ENCODE data around the gene TPD52L2. TPM values are rescaled to one million over a fixed set of nuclear protein-coding genes. Genes with fewer than 3 reads are reported as not detected.

Gene TPD52L2
- total RNA-seq, 1 experiment from 2014 or later = 113 TPM

GRCh38 chr20:63831993-63832686, 32.9 kb upstream of the TPD52L2 start:
- ChIA-PET POLR2A (no interaction called here), CTCF (no interaction called here)
- in situ Hi-C loops (cut with HindIII; ENCODE audit: low pct_unique_long_range_greater_than_20kb, low sequenced_read_pairs) = no loop called here
- ATAC-seq = peak; percentile 70
- TF ChIP-seq SIN3A (IDR thresholded peaks at IDR 0.05; ENCODE audit: borderline replicate concordance, insufficient read depth, low read depth, low read length) (0 out of 2 replicates have a peak, but pooled peaks have one; percentile 17), POLR2AphosphoS5 (IDR thresholded peaks at IDR 0.05; ENCODE audit: low read depth, low read length) (no peak)
- Histone ChIP-seq H3K27me3 (ENCODE audit: control insufficient read depth, insufficient read depth, low read length) (no peaks in the 10 kb centered on the region), H3K36me3 (ENCODE audit: control insufficient read depth, insufficient read depth, low read length) (no peaks in the 10 kb centered on the region), H3K27ac (ENCODE audit: low read length) (no peak overlapping the region; the same call in 1 of the 2 replicates), H3K9me3 (ENCODE audit: control insufficient read depth, insufficient read depth, low read depth, low read length) (no peaks in the 10 kb centered on the region), H3K4me3 (ENCODE audit: low read depth in 2 of 2, low read length in 2 of 2) (peak overlapping the region; percentile 42 to 51), H3K4me1 (ENCODE audit: control insufficient read depth, insufficient read depth, low read length) (peaks cover 36% of the 10 kb centered on the region)
- no peak for DNase-seq (ENCODE audit: low read depth, low spot score)
- no TSS peak for BruUV-seq (replicated peaks)
- intact Hi-C loops (cut with micrococcal nuclease; ENCODE audit: unreplicated experiment) = no loop called here

GRCh38 chr20:63833776-63834490, 31.1 kb upstream of the TPD52L2 start:
- Histone ChIP-seq H3K27me3 (ENCODE audit: control insufficient read depth, insufficient read depth, low read length) (no peaks in the 10 kb centered on the region), H3K36me3 (ENCODE audit: control insufficient read depth, insufficient read depth, low read length) (no peaks in the 10 kb centered on the region), H3K27ac (ENCODE audit: low read length) (0 out of 2 replicates have a peak overlapping the region, but pooled peaks have one; percentile 23), H3K4me1 (ENCODE audit: control insufficient read depth, insufficient read depth, low read length) (peaks cover 28% of the 10 kb centered on the region), H3K9me3 (ENCODE audit: control insufficient read depth, insufficient read depth, low read depth, low read length) (no peaks in the 10 kb centered on the region), H3K4me3 (ENCODE audit: low read depth in 2 of 2, low read length in 2 of 2) (no peak overlapping the region)
- BruUV-seq (replicated peaks) = no TSS peak
- in situ Hi-C loops (cut with HindIII; ENCODE audit: low pct_unique_long_range_greater_than_20kb, low sequenced_read_pairs) (no loop called here), intact Hi-C loops (cut with micrococcal nuclease; ENCODE audit: unreplicated experiment) (no loop called here)
- no peak for ATAC-seq
- no peak for DNase-seq (ENCODE audit: low read depth, low spot score)
- TF ChIP-seq CTCF (IDR thresholded peaks at IDR 0.05) (no peak), POLR2AphosphoS5 (IDR thresholded peaks at IDR 0.05; ENCODE audit: low read depth, low read length) (no peak), REST (IDR thresholded peaks at IDR 0.05; ENCODE audit: insufficient read depth in 1 of 2, low read depth in 2 of 2, low read length in 1 of 2) (no peak)
- CTCF ChIA-PET = no interaction called here
- POLR2A ChIA-PET = no interaction called here

- ChIA-PET POLR2A (no interaction called here), CTCF (interaction anchor here (0.6 kb wide), 1 partner anchor 127 kb away, joined by 3 read pairs; no protein-coding TSS in a partner anchor)
- Histone ChIP-seq H3K36me3 (ENCODE audit: control insufficient read depth, insufficient read depth, low read length) (no peaks in the 10 kb centered on the region), H3K9me3 (ENCODE audit: control insufficient read depth, insufficient read depth, low read depth, low read length) (no peaks in the 10 kb centered on the region), H3K27me3 (ENCODE audit: control insufficient read depth, insufficient read depth, low read length) (no peaks in the 10 kb centered on the region), H3K4me3 (ENCODE audit: low read depth in 2 of 2, low read length in 2 of 2) (no peak overlapping the region), H3K4me1 (ENCODE audit: control insufficient read depth, insufficient read depth, low read length) (peaks cover 22% of the 10 kb centered on the region), H3K27ac (ENCODE audit: low read length) (peak overlapping the region; percentile 44; the same call in 1 of the 2 replicates)
- DNase-seq (ENCODE audit: low read depth, low spot score) (no peak), ATAC-seq (no peak)
- in situ Hi-C loops (cut with HindIII; ENCODE audit: low pct_unique_long_range_greater_than_20kb, low sequenced_read_pairs) = no loop called here
- no peak for TF ChIP-seq SIN3A (IDR thresholded peaks at IDR 0.05; ENCODE audit: borderline replicate concordance, insufficient read depth, low read depth, low read length)
- no peak for TF ChIP-seq CTCF (IDR thresholded peaks at IDR 0.05)
- TF ChIP-seq POLR2AphosphoS5 (IDR thresholded peaks at IDR 0.05; ENCODE audit: low read depth, low read length) = no peak
- no peak for TF ChIP-seq TCF7L2 (IDR thresholded peaks at IDR 0.05; ENCODE audit: low read depth, low read length)
- TF ChIP-seq REST (IDR thresholded peaks at IDR 0.05; ENCODE audit: insufficient read depth in 1 of 2, low read depth in 2 of 2, low read length in 1 of 2) = no peak
- no TSS peak for BruUV-seq (replicated peaks)
- intact Hi-C loops (cut with micrococcal nuclease; ENCODE audit: unreplicated experiment) = no loop called here
Measured at GRCh38 chr20:63834491-63834880, 30.6 kb upstream of the TPD52L2 start.
